Activated naive CD8-positive, alpha-beta T cell treated with anti-CD3 and anti-CD28 coated beads for 36 hours (primary cell): Measurements from ENCODE around the gene WNT4. TPM values are rescaled to one million over a fixed set of nuclear protein-coding genes. Genes with fewer than 3 reads are reported as not detected.
"Not testable (repeated sequence)": the region's sequence is repeated elsewhere in the genome, so short reads cannot be mapped to it uniquely, and the experiment has no call there.

ENCODE experiments used
- DNase-seq: peaks from one replicate; pipeline ENCODE4 v3.0.0; 2021
- H3K27ac Mint-ChIP-seq: one replicate; pipeline ENCODE4 v1.8.0; 2022; ENCODE audit warnings: mild to moderate bottlenecking, moderate library complexity, mixed read lengths
- H3K27me3 Mint-ChIP-seq: one replicate; pipeline ENCODE4 v1.8.0; 2022; ENCODE audit warnings: mild to moderate bottlenecking, mixed read lengths
- H3K36me3 Mint-ChIP-seq: one replicate; pipeline ENCODE4 v1.8.0; 2021; ENCODE audit warnings: mild to moderate bottlenecking, mixed read lengths
- H3K4me1 Mint-ChIP-seq: one replicate; pipeline ENCODE4 v1.8.0; 2021; ENCODE audit warnings: mixed read lengths
- H3K4me3 Mint-ChIP-seq: one replicate; pipeline ENCODE4 v1.8.0; 2022; ENCODE audit warnings: mild to moderate bottlenecking, moderate library complexity, mixed read lengths
- H3K9me3 Mint-ChIP-seq: one replicate; pipeline ENCODE4 v1.8.0; 2022; ENCODE audit warnings: mixed read lengths
- total RNA-seq, 2 experiments: library from RNA; stranded (reverse); gene quantifications; one replicate each; pipeline ENCODE4 v1.2.3, GENCODE V29; 2021

WNT4 gene
- total RNA-seq, 2 experiments from 2014 or later = not detected

DNA sequence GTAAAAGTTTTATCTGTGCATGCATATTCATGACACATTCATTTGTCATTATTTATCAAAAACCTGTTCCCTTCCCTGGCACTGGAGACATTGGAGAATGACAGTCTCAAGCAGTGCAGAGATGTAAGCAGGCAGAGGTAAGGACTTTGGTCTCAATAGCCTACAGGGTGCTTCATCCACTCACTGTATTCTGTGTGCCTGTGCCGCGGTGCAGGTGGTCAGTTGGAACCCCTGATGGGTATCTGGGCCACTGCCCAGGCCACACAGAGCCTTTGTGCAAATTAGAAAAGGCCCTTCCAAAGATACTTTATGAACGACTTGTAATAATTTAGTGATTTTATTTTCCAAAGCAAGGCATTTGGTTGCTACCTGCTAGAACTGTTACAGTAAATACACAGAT lies 46.4 kb downstream of the WNT4 start:
- Mint-ChIP-seq H3K36me3 (peaks cover 46% of the 10 kb centered on the region), H3K4me3 (no peak overlapping the region), H3K4me1 (peaks cover 50% of the 10 kb centered on the region), H3K27me3 (no peaks in the 10 kb centered on the region), H3K27ac (no peak overlapping the region), H3K9me3 (no peaks in the 10 kb centered on the region)
- DNase-seq = no peak

DNA sequence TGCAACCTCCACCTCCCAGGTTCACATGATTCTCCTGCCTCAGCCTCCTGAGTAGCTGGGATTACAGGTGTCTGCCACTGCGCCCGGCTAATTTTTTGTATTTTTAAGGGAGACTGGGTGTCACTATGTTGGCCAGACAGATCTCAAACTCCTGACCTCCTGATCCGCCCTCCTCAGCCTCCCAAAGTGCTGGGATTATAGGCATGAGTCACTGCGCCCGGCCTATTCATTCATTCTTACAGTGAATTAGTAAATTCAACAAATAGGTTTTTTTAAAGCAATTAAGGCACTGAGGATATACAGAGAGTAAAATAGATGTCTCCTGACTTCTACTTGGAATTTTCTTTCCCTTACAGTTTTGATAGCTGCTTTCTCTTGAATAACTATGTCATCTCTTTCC lies 46.9 kb downstream of the WNT4 start:
- H3K36me3 Mint-ChIP-seq = peaks cover 46% of the 10 kb centered on the region
- peaks cover 50% of the 10 kb centered on the region for H3K4me1 Mint-ChIP-seq
- no peak overlapping the region for H3K27ac Mint-ChIP-seq

DNA sequence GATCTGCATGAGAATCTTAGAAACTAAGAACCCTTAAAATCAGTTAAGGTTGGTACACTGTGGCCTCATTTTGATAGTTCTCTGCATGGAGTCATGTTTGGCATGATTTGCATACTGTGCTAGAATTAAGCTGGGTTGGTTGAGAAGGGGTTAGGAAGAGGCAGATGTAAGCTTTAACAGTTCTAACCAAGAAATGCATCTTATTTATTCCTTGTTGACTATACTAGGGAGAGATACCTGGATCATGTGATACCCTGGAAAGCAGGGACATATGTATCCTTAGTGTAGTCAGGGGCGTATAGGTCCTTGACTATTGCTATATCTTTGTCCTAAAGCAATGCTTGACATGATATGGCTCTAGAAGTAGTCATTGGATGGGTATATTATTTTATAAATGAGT lies 49.4 kb downstream of the WNT4 start:
- no peak for DNase-seq
- Mint-ChIP-seq H3K36me3 (peaks cover 49% of the 10 kb centered on the region), H3K4me3 (no peak overlapping the region), H3K9me3 (no peaks in the 10 kb centered on the region), H3K27ac (no peak overlapping the region), H3K4me1 (peaks cover 56% of the 10 kb centered on the region), H3K27me3 (no peaks in the 10 kb centered on the region)

More for the DNA sequence above, 46.9 kb downstream of the WNT4 start:
- H3K9me3 Mint-ChIP-seq = no peaks in the 10 kb centered on the region
- H3K27me3 Mint-ChIP-seq = no peaks in the 10 kb centered on the region
- no peak for DNase-seq
- H3K4me3 Mint-ChIP-seq = no peak overlapping the region

- H3K9me3 Mint-ChIP-seq, H3K27me3 Mint-ChIP-seq, H3K4me3 Mint-ChIP-seq, DNase-seq: not testable (repeated sequence)
- Mint-ChIP-seq H3K4me1 (peaks cover 64% of the 10 kb centered on the region), H3K36me3 (peaks cover 56% of the 10 kb centered on the region), H3K27ac (peak overlapping the region; percentile 74)
These were observed 50.7 kb downstream of the WNT4 start for GRCh38 chr1:22092026-22092768.

GRCh38 chr1:22090867-22091266 lies 52.0 kb downstream of the WNT4 start:
- Mint-ChIP-seq H3K4me3 (no peak overlapping the region), H3K36me3 (peaks cover 64% of the 10 kb centered on the region)

GRCh38 chr1:22089787-22090186 lies 53.1 kb downstream of the WNT4 start:
- Mint-ChIP-seq H3K27ac (peak overlapping the region; percentile 85), H3K27me3 (no peaks in the 10 kb centered on the region), H3K4me1 (peaks cover 81% of the 10 kb centered on the region), H3K4me3 (peak overlapping the region; percentile 56), H3K9me3 (no peaks in the 10 kb centered on the region), H3K36me3 (peaks cover 65% of the 10 kb centered on the region)
- DNase-seq = no peak

More at GRCh38 chr1:22090867-22091266, 52.0 kb downstream of the WNT4 start:
- no peaks in the 10 kb centered on the region for H3K9me3 Mint-ChIP-seq
- H3K4me1 Mint-ChIP-seq = peaks cover 75% of the 10 kb centered on the region
- H3K27ac Mint-ChIP-seq = peak overlapping the region; percentile 85
- DNase-seq = no peak
- no peaks in the 10 kb centered on the region for H3K27me3 Mint-ChIP-seq

GRCh38 chr1:22089134-22089571 lies 53.7 kb downstream of the WNT4 start:
- Mint-ChIP-seq H3K4me3 (peak overlapping the region; percentile 56), H3K4me1 (peaks cover 85% of the 10 kb centered on the region), H3K36me3 (peaks cover 70% of the 10 kb centered on the region), H3K9me3 (no peaks in the 10 kb centered on the region), H3K27me3 (no peaks in the 10 kb centered on the region), H3K27ac (peak overlapping the region; percentile 85)
- DNase-seq = peak; percentile 12

- peaks cover 89% of the 10 kb centered on the region for H3K4me1 Mint-ChIP-seq
- peaks cover 71% of the 10 kb centered on the region for H3K36me3 Mint-ChIP-seq
These were observed 54.6 kb downstream of the WNT4 start for GRCh38 chr1:22088331-22088730.

DNA sequence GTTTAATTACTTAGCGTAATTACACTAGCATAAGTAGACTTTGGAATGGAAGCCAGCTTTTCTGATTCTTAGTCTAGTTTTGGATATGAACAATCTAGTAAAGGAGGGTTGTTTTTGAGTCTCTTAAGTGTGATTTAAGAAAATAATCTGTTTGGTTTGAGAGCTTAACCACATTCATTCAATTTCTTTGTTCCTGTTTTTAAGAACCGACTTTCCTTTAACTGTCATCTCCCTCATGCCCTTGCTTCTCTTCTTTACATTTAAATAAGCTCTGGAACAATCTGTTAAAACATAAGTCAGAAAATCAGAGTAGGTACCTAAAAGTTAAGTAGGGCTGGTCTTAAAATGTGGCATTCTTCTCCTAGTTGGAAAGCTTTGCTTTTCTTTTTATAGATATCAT lies 62.7 kb downstream of the WNT4 start:
- H3K4me3 Mint-ChIP-seq = no peak overlapping the region

More at GRCh38 chr1:22088331-22088730, 54.6 kb downstream of the WNT4 start:
- no peak for DNase-seq
- no peak overlapping the region for H3K4me3 Mint-ChIP-seq
- peak overlapping the region; percentile 85 for H3K27ac Mint-ChIP-seq
- no peaks in the 10 kb centered on the region for H3K9me3 Mint-ChIP-seq
- H3K27me3 Mint-ChIP-seq = no peaks in the 10 kb centered on the region

DNA sequence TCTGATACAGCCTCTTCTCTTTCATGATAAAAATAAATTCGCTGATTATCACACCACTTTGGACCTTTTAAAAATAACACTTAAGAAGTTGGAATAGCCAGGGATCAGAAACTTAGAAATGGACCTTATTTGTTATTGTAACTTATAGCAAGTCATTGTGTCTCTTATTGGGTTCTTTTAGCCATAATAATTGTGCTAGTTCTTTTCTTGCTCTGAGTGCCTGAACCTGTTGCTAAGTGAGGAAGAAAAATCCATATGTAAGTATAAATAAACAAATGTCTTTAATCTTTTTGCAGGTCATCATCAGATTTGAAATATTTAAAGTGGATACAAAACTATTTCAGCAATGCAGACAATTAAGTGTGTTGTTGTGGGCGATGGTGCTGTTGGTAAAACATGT lies 64.8 kb downstream of the WNT4 start:
- no peak for DNase-seq
- Mint-ChIP-seq H3K4me1 (peaks cover 81% of the 10 kb centered on the region), H3K36me3 (peaks cover 52% of the 10 kb centered on the region), H3K27me3 (no peaks in the 10 kb centered on the region), H3K4me3 (no peak overlapping the region), H3K9me3 (no peaks in the 10 kb centered on the region), H3K27ac (peak overlapping the region; percentile 23)

More for the DNA sequence above, 62.7 kb downstream of the WNT4 start:
- H3K27ac Mint-ChIP-seq = no peak overlapping the region
- no peak for DNase-seq
- peaks cover 60% of the 10 kb centered on the region for H3K36me3 Mint-ChIP-seq
- H3K4me1 Mint-ChIP-seq = peaks cover 79% of the 10 kb centered on the region
- no peaks in the 10 kb centered on the region for H3K27me3 Mint-ChIP-seq
- H3K9me3 Mint-ChIP-seq = no peaks in the 10 kb centered on the region

GRCh38 chr1:22077728-22078127 lies 65.2 kb downstream of the WNT4 start:
- H3K4me3 Mint-ChIP-seq = no peak overlapping the region
- H3K27me3 Mint-ChIP-seq = no peaks in the 10 kb centered on the region
- peaks cover 52% of the 10 kb centered on the region for H3K36me3 Mint-ChIP-seq
- H3K4me1 Mint-ChIP-seq = peaks cover 83% of the 10 kb centered on the region
- no peaks in the 10 kb centered on the region for H3K9me3 Mint-ChIP-seq
- peak overlapping the region; percentile 30 for H3K27ac Mint-ChIP-seq
- no peak for DNase-seq

- Mint-ChIP-seq H3K4me3 (no peak overlapping the region), H3K36me3 (peaks cover 58% of the 10 kb centered on the region)
These were observed 66.6 kb downstream of the WNT4 start for GRCh38 chr1:22076346-22076745.

GRCh38 chr1:22075718-22076117 lies 67.2 kb downstream of the WNT4 start:
- no peaks in the 10 kb centered on the region for H3K27me3 Mint-ChIP-seq
- no peak overlapping the region for H3K4me3 Mint-ChIP-seq
- DNase-seq = no peak
- peaks cover 63% of the 10 kb centered on the region for H3K36me3 Mint-ChIP-seq
- peak overlapping the region; percentile 18 for H3K27ac Mint-ChIP-seq
- H3K9me3 Mint-ChIP-seq = no peaks in the 10 kb centered on the region
- H3K4me1 Mint-ChIP-seq = peaks cover 85% of the 10 kb centered on the region

More at GRCh38 chr1:22076346-22076745, 66.6 kb downstream of the WNT4 start:
- Mint-ChIP-seq H3K27me3 (no peaks in the 10 kb centered on the region), H3K9me3 (no peaks in the 10 kb centered on the region), H3K27ac (peak overlapping the region; percentile 18), H3K4me1 (peaks cover 86% of the 10 kb centered on the region)
- no peak for DNase-seq

GRCh38 chr1:22074803-22075202 lies 68.1 kb downstream of the WNT4 start:
- no peak overlapping the region for H3K4me3 Mint-ChIP-seq

GRCh38 chr1:22071511-22071910 lies 71.4 kb downstream of the WNT4 start:
- Mint-ChIP-seq H3K4me3 (no peak overlapping the region), H3K9me3 (peaks cover 9% of the 10 kb centered on the region), H3K36me3 (peaks cover 68% of the 10 kb centered on the region), H3K27ac (peak overlapping the region; percentile 50), H3K4me1 (peaks cover 69% of the 10 kb centered on the region), H3K27me3 (no peaks in the 10 kb centered on the region)
- DNase-seq = no peak

More at GRCh38 chr1:22074803-22075202, 68.1 kb downstream of the WNT4 start:
- no peaks in the 10 kb centered on the region for H3K27me3 Mint-ChIP-seq
- peaks cover 71% of the 10 kb centered on the region for H3K36me3 Mint-ChIP-seq
- peaks cover 77% of the 10 kb centered on the region for H3K4me1 Mint-ChIP-seq
- DNase-seq = no peak
- H3K9me3 Mint-ChIP-seq = peaks cover 5% of the 10 kb centered on the region
- H3K27ac Mint-ChIP-seq = peak overlapping the region; percentile 63
